SJSA1 (cell line): ENCODE results near the gene KRTAP17-1. TPM values are rescaled to one million over a fixed set of nuclear protein-coding genes. Genes with fewer than 3 reads are reported as not detected.
A peak's percentile ranks its signal among the peaks of the same experiment; 100 is the strongest.
"Not testable (repeated sequence)": the region's sequence is repeated elsewhere in the genome, so short reads cannot be mapped to it uniquely, and the experiment has no call there.

ENCODE experiments used
- DNase-seq, 2 experiments: peaks; one replicate each; pipeline ENCODE4 v3.0.0-alpha.2; 2015 to 2020; ENCODE audit warnings: low spot score in 2 of 2, low read depth in 1 of 2
- H3K27ac ChIP-seq: fragments of 250-450 bp; sonication (Bioruptor Pico); 2 replicates; pipeline ENCODE4 v1.5.1; 2020; ENCODE audit warnings: mild to moderate bottlenecking, moderate library complexity
- H3K27me3 ChIP-seq: fragments of 250-450 bp; sonication (Bioruptor Pico); replicated peaks from 2 replicates; pipeline ENCODE4 v1.5.1; 2020; ENCODE audit warnings: mild to moderate bottlenecking, moderate library complexity
- H3K36me3 ChIP-seq: fragments of 250-450 bp; sonication (Bioruptor Pico); 2 replicates; pipeline ENCODE4 v1.5.1; 2020; ENCODE audit warnings: mild to moderate bottlenecking
- H3K4me1 ChIP-seq: fragments of 250-450 bp; sonication (Bioruptor Pico); replicated peaks from 2 replicates; pipeline ENCODE4 v1.6.1; 2021; ENCODE audit warnings: mild to moderate bottlenecking
- H3K4me3 ChIP-seq: fragments of 250-450 bp; sonication (Bioruptor Pico); 2 replicates; pipeline ENCODE4 v1.5.1; 2020; ENCODE audit warnings: mild to moderate bottlenecking
- H3K9me3 ChIP-seq: fragments of 250-450 bp; sonication (Bioruptor Pico); replicated peaks from 2 replicates; pipeline ENCODE4 v1.5.1; 2020; ENCODE audit warnings: mild to moderate bottlenecking
- total RNA-seq: library from RNA; depleted of rRNA; stranded (reverse); fragments of >200 nt; shearing (Covaris generic); gene quantifications from 2 replicates; pipeline ENCODE4 v1.2.3, GENCODE V29; 2014; rRNA removed

KRTAP17-1 gene, protein sequence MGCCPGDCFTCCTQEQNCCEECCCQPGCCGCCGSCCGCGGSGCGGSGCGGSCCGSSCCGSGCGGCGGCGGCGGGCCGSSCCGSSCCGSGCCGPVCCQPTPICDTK
- not detected in 2 replicates for total RNA-seq

DNA sequence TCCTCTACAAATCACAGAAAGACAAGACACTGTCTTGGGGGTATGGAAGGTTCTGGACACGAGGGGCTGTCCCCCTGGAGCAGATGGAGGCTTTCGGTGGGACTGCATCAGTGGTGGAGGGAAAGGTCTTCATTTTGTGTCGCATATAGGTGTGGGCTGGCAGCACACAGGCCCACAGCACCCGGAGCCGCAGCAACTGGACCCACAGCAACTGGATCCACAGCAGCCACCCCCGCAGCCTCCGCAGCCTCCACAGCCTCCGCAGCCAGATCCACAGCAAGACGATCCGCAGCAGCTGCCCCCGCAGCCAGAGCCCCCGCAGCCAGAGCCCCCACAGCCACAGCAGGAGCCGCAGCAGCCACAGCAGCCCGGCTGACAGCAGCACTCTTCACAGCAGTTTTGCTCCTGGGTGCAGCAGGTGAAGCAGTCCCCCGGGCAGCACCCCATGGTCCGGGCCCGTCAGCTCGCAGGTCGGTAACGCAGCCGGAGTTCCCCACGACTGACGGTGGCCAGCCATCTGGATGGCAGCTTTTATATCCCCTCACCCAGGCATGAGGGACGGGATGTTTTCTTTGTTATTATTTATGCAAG lies at the start of gene KRTAP17-1:
KRTAP17-1 (minus strand) TSS at position 507 of the 591 bp plus-strand sequence; CDS start at position 447, 60 bp downstream.
- H3K4me1 ChIP-seq = no peaks in the 10 kb centered on the region
- H3K27me3 ChIP-seq = no peaks in the 10 kb centered on the region
- H3K4me3 ChIP-seq = no peak within 1 kb of the TSS
- H3K36me3 ChIP-seq = no peaks in the 10 kb centered on the region
- no peak for DNase-seq
- 0 out of 2 replicates have a peak, but pooled peaks cover 2% of the 10 kb centered on the region for H3K9me3 ChIP-seq
- H3K27ac ChIP-seq = no peak within 1 kb of the TSS

GRCh38 chr17:41363881-41364280 lies 48.4 kb upstream of the KRTAP17-1 start:
- no peak for DNase-seq
- Histone ChIP-seq H3K4me1 (peaks cover 39% of the 10 kb centered on the region), H3K27ac (no peak overlapping the region), H3K9me3 (no peaks in the 10 kb centered on the region), H3K36me3 (no peaks in the 10 kb centered on the region), H3K27me3 (no peaks in the 10 kb centered on the region), H3K4me3 (no peak overlapping the region)

- no peaks in the 10 kb centered on the region for H3K27me3 ChIP-seq
- H3K4me1 ChIP-seq = peaks cover 22% of the 10 kb centered on the region
- H3K4me3 ChIP-seq = no peak overlapping the region
- H3K36me3 ChIP-seq = no peaks in the 10 kb centered on the region
- H3K27ac ChIP-seq = peak overlapping the region; percentile 69
- H3K9me3 ChIP-seq = no peaks in the 10 kb centered on the region
- DNase-seq = peak; percentile 75 to 84
Measured at GRCh38 chr17:41360296-41360995, 44.9 kb upstream of the KRTAP17-1 start.

DNA sequence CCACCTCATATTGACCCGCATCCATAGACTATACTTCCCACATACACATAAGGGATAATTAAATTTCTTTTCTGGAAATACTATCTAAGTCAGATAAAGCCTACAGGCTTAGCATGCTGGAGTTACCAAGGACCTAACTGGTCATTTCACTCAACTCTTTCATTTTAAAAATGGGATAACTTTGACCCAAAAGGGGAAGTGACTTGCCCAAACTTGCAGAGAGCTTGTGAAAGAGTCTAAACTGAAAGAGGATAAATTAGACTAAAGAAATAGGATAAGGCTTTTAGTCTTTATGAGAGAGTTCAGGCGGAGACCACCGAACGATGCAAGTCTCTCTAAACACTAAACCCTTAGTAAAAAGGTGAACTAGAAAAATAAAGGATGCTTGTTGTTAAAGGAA lies 39.0 kb upstream of the KRTAP17-1 start:
- no peaks in the 10 kb centered on the region for H3K9me3 ChIP-seq
- no peak overlapping the region for H3K4me3 ChIP-seq
- DNase-seq = no peak
- peaks cover 4% of the 10 kb centered on the region for H3K4me1 ChIP-seq
- H3K36me3 ChIP-seq = no peaks in the 10 kb centered on the region
- H3K27ac ChIP-seq = no peak overlapping the region
- H3K27me3 ChIP-seq = no peaks in the 10 kb centered on the region

- Histone ChIP-seq H3K4me3 (no peak overlapping the region), H3K4me1 (no peaks in the 10 kb centered on the region; the same call in none of the 2 replicates), H3K27me3 (no peaks in the 10 kb centered on the region), H3K36me3 (no peaks in the 10 kb centered on the region), H3K9me3 (no peaks in the 10 kb centered on the region), H3K27ac (no peak overlapping the region)
- no peak for DNase-seq
Measured at GRCh38 chr17:41352597-41353366, 37.3 kb upstream of the KRTAP17-1 start.

DNA sequence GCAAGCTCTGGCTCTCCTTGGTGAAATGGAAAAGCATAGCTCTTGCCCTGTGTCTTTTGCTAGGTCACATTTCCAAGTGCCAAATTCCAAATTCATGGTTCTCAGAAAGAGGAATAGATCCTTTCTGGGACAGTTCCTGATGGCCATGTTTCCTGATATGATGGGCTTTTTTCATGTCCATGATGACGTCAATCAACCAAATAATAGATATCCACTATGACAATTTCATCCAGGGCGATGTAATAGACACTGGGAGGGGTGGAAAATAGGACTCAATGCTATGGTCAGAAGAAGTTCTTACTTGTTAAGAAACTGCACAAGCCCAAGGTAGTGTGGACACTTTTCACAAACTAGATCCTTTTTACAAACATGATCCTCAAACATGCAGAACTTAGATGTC lies 35.7 kb upstream of the KRTAP17-1 start:
- H3K27ac ChIP-seq = no peak overlapping the region
- H3K27me3 ChIP-seq = no peaks in the 10 kb centered on the region
- H3K4me1 ChIP-seq = no peaks in the 10 kb centered on the region; the same call in none of the 2 replicates
- no peaks in the 10 kb centered on the region for H3K36me3 ChIP-seq
- no peaks in the 10 kb centered on the region for H3K9me3 ChIP-seq
- no peak for DNase-seq
- no peak overlapping the region for H3K4me3 ChIP-seq

GRCh38 chr17:41350381-41350878 lies 34.9 kb upstream of the KRTAP17-1 start, which contains the start of gene KRT33A:
Gene KRT33A, minus strand, starts transcription at chr17:41350828. Its CDS starts 61 bp downstream, at chr17:41350767.
- DNase-seq, H3K36me3 ChIP-seq, H3K4me3 ChIP-seq, H3K27me3 ChIP-seq, H3K27ac ChIP-seq, H3K9me3 ChIP-seq, H3K4me1 ChIP-seq: not testable (repeated sequence)

GRCh38 chr17:41347869-41348760 lies 32.6 kb upstream of the KRTAP17-1 start:
- Histone ChIP-seq H3K4me3 (no peak overlapping the region), H3K36me3 (no peaks in the 10 kb centered on the region), H3K4me1 (no peaks in the 10 kb centered on the region; the same call in 1 of the 2 replicates), H3K27me3 (no peaks in the 10 kb centered on the region), H3K9me3 (no peaks in the 10 kb centered on the region), H3K27ac (no peak overlapping the region)
- DNase-seq = peak in 1 of 2 experiments; percentile 25

GRCh38 chr17:41346421-41346820 lies 30.9 kb upstream of the KRTAP17-1 start:
- not testable (repeated sequence) for H3K27ac ChIP-seq, H3K4me3 ChIP-seq, H3K9me3 ChIP-seq, H3K36me3 ChIP-seq, H3K4me1 ChIP-seq, H3K27me3 ChIP-seq
- peak in 1 of 2 experiments; percentile 13 for DNase-seq

DNA sequence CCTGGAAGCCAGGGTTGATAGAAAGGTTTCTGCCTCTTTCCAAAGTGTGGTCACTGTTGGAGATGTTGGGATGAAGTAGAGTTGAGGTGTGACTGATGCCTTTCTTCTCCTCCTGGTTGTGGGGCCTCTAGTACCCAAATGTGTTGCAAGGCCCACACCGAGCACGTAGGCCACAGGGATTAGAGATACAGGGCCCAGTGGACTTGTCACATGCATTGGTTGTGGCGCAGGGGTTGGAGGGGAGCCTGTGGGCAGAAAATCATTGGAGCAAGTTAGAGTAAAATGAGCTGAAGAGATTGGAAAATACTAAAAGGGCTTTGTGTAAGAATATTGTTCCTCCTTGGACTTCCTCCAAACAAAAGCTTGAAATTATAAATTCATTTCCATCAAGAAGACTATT lies 30.5 kb upstream of the KRTAP17-1 start:
- no peak for DNase-seq
- Histone ChIP-seq H3K27me3 (no peaks in the 10 kb centered on the region), H3K9me3 (no peaks in the 10 kb centered on the region; the same call in 1 of the 2 replicates), H3K27ac (no peak overlapping the region), H3K4me1 (no peaks in the 10 kb centered on the region; the same call in 1 of the 2 replicates), H3K4me3 (no peak overlapping the region), H3K36me3 (no peaks in the 10 kb centered on the region)

DNA sequence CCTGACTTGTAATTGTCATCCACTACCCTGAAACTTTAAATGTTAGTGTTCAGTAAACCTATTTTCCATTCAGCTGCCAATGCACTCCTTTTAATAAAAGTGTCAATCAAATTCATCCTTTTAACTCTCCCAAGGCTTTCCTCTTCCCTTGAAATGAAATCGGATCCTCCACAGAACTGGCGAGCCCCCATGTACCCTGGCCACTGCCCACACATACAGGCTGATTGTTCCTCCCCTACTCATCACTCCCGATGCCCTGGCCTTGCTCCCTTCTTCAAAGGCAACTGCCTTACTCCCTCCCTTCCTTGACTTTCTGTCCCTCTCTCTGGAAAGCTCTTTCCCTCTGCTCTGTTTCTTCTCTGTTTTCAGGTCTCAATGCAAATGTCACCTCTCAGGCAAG lies 27.5 kb upstream of the KRTAP17-1 start:
- Histone ChIP-seq H3K36me3 (no peaks in the 10 kb centered on the region), H3K9me3 (no peaks in the 10 kb centered on the region; the same call in 1 of the 2 replicates)

GRCh38 chr17:41340934-41341861 lies 25.7 kb upstream of the KRTAP17-1 start:
- Histone ChIP-seq H3K36me3 (no peaks in the 10 kb centered on the region), H3K27me3 (no peaks in the 10 kb centered on the region)
- DNase-seq = no peak

More for the DNA sequence above, 27.5 kb upstream of the KRTAP17-1 start:
- Histone ChIP-seq H3K27me3 (no peaks in the 10 kb centered on the region), H3K4me1 (peaks cover 13% of the 10 kb centered on the region), H3K27ac (no peak overlapping the region), H3K4me3 (no peak overlapping the region)
- no peak for DNase-seq

More at GRCh38 chr17:41340934-41341861, 25.7 kb upstream of the KRTAP17-1 start:
- Histone ChIP-seq H3K9me3 (no peaks in the 10 kb centered on the region; the same call in 1 of the 2 replicates), H3K27ac (no peak overlapping the region), H3K4me1 (peaks cover 13% of the 10 kb centered on the region), H3K4me3 (no peak overlapping the region)
